Mesenteric fat pad (tissue), 1 donor: ENCODE data around the gene C10orf105. TPM values are rescaled to one million over a fixed set of nuclear protein-coding genes. Genes with fewer than 3 reads are reported as not detected.

Source experiments
- DNase-seq: peaks from one replicate; pipeline ENCODE4 v3.0.0-alpha.2; 2020; ENCODE audit warnings: low spot score
- total RNA-seq: library from RNA; stranded (reverse); fragmentation: NEBNext Ultra II Directional; extraction: Animal tissue kit (Norgen Biotek cat#: 25700); gene quantifications from one replicate; pipeline ENCODE4 v1.2.1, GENCODE V29; 2021
- donor health status: DM: yes; HTN: yes; CAD: no.

The C10orf105 gene
- total RNA-seq, 1 donor from 2014 or later = 0.22 TPM

DNA sequence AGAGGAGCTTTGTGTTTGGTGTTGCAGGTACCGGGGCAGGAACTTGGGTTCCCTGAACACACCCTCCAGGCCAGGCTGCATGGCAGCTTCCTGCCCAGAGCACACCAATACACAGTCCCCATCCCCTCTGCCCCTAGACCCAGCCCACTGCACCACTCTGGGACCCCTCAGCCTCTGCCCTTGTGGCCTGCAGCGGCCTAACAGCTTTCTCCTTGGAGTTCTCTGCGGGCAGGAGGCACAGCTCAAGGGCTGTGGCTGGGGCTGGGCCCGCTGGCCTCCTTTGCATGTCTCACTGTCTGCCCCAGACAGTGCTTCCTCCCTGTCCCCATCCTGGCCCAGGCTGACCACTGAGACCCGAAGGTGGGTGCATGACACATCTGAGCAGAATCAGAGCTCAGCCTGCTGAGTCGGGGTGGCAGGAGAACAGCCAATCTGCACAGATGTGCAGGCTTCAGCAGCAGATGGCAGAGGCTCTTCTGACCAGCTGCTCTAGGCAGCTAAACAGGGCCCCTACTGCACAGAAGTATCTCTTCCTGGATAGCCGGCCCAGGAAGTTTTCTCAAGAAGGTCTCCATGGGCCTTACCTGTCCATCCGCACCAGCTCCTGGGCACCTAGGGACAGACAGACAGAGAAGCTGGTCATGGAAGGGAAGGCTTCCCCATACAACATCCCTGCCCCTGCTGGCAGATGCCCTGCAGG is 33.0 kb upstream of the C10orf105 start:
- no peak for DNase-seq

DNA sequence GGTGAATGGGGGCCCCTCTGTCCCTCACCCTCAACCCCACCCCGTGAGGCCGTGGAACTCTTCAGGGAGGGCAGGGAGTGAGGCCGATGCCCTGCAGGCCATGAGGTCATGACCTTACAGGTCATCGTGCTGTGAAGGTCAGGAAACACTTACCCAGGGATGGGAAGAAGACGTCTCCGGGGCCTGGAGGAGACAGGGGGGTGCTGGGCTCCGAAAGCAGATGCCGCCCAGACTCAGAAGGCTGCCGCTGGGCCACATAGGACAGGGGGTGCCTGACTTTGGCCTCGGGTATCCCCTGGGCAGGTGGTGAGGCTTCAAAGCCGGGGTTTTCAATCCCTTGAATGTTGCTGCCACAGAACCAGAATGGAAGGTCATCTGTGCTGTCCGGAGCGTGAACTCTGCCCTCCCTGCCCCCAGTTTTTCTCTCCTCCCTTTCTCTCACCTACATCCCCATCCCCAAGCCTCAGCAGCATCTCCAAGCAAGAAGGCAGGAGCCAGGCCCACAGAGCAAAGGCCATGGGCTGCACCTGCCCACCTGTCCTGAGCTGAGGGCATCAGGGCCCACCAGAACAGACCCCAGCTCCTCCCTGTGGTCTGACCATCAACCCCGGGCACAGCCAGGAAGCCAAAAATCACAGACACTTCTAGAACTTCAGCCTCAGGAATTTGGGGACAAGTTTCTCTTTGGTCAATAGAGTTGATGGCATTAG is 32.1 kb upstream of the C10orf105 start:
- no peak for DNase-seq

DNA sequence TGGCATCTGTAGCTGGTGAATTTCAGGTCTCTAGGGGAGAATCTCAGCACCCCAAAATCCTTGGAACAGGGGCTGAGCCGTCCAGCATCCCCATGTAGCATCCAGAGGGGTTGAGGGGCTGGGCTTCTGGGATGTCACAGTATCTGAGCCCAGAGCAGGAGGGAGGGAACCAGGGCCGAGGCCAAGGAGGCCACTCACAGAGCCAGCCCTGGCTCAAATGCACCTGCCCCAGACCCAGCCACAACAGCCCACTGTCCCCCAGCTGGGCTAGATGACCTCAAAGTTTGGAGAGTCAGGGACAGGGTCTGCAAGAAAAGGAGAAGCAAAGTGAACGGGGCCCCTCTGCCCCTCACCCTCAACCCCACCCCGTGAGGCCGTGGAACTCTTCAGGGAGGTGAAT is 31.4 kb upstream of the C10orf105 start:
- no peak for DNase-seq

DNA sequence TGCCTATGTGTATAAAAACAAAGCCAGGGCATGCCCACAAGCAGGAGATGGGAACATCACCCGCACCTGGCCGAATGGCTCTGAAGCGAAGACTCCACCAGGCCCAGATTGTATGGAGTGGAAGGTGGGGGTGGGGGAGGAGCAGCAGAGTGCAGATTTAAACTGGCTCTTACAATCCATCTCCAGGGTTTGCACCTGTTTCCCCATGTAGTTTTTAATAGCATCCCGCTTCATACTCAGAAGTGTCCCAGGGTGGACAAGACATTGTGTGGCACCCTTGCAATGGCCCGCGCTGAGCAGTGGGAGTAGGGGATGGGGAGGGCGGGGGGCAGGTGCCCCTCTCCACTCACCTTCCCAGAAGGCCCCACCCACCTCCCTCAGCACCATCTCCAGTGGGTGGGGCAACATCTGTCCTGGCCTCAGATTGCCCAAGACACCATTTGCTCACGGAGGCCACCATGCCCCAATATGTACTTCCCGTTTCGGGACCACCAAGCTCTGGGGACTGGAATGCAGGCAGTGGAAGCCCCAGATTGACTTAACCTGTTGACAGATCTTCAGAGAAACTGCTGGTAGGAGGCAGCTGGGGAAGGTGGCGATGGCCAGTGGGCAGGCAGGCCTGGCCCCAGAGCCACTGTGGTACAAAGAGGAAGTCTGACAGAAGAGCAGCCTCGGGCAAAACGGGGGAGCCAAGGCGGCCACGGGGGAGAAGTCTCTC is 30.7 kb upstream of the C10orf105 start:
- no peak for DNase-seq

DNA sequence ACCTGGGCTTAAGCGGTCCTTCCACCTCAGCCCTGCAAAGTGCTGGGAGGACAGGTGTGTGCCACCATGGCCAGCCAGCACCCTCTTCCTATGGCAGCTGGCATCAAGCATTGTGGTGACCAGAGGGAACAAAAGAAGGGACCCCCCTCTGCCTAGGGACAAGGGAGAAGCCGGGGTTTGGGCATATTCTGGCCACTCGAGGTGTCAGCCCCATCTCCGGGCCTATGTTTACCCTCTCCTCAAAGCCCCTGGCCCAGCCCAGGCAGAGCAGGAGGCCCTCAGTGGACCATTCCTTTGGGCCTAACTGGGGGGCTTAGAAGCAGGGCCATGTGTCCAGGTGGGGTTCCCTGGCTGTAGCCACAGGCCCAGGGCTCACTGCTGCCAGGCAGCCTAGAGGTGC is 29.8 kb upstream of the C10orf105 start:
- DNase-seq = no peak

DNA sequence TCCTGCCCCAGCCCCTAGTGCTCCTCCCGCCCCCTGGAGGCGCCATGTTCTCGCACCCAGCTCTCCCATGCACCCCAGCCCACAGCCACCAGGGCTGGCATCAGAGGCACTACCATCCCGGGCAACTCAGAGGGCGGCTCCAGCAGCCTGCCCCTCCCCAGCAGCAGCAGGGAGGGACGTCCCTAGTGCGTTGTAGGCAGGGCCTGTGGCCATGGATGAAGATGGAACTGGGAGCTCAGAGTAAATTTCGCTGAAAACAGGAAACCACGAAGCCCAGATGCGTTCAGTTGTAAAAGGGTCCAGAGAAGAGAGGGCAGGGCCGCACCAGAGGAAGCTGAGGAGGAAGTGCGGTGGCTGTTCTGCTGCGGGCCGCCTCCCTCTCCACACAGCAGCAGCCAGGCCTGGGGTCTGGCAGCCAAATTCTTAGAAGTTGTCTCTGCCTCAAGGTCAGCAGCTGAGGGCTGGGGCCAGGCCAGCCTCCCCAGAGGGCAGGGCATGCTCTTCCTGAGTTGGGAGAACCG is 29.2 kb upstream of the C10orf105 start:
- no peak for DNase-seq

DNA sequence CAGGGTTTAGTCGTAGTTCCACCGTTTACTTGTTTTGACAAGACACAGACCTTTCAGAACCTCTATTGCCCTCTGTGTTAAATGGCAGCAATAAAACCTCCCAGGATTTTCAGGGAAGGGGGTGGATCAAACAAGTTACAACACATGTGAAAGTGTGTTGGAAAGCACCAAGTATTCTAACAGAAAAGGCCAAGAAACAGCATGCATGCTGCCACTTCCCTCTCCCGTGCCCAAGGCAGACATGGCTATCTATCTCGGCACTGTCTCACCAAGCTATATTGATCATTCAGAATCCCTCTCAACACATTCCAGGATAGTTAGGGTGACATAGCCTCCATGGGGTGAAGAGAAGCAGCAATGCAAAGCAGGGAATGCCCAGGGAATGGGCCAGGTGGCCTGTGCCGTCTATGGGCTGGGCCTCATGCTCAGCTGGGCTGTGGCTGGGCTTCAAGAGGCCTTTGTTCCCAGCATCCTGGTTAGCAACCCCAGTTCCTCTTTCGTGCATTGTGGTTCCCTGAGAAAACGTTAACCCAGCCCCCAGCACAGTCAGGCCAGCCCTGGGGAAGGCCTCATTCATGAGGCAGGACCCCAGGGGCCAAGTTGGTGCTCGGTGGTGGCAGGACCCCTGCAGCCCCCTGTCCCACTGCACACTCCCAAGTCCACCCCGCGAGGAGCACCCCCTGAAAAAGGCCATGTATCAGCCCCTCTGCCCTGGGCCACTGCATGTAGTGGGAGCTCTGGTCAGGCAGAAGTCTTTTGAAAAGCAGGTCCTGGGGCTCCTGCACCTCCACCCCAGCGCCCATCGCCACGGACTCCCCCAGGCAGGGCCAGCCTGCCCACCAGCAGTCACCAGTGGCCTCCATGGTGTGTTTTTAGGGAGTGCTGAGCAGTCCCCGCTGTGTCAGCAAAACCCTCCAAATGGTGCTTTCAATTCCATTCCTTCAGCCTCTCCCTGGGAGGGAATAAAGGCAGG is 28.3 kb upstream of the C10orf105 start:
- no peak for DNase-seq

DNA sequence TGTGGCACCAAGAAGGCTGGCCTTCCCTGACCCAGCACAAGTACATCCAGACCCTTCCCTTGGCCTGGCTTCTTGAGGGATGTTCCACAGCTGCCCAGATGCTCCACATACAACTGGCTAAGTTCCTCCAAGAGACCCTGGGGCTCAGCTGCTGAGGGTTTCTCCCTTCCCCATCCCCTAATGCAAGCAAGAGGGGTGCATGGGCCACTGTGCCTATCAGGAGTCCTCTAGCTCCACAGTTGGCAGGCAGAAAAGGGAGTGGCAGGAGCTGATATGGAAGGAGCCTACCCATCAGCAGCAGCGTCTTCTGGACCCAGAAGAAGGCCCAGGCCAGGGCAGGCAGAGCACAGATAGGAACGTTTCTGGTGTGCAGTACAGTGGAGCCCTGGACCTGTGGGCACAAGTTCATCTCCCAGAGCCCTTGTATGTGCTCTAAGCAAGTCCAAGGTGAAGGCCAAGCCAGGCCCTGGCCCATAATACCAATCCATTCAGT is 27.5 kb upstream of the C10orf105 start:
- no peak for DNase-seq

DNA sequence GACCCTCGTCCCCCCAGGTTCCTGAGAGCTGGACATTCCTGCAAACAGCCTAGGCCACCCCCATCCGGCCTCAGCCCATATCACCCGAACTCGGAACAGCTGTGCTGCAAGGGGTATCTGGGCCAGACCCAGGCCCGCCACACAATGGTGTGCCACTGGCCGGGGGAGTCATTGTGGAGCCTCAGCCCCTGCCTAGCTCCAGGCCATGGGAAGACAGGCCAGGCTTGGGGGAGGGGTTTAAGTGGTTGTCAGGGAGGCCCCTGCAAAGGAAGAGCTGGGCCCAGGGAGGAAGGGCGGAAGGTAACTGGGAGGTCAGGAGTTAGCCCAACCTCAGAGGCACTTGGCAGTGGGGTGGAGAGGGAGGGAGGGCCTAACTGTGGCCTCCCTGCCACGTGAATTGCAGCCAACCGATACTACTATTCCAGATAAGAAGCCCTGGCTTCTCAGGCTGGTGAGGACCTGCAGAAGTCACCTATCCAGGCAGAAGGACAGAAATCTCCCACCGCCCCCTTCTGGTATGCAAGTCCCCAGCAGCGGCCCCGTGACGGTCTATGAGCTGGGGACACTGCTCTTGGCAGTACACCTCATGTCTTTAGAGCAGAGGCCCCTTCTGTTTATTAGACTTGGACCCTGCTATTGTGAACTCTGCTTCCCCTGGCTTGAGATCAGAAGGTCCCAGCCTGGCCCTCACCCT is 26.9 kb upstream of the C10orf105 start:
- DNase-seq = no peak

DNA sequence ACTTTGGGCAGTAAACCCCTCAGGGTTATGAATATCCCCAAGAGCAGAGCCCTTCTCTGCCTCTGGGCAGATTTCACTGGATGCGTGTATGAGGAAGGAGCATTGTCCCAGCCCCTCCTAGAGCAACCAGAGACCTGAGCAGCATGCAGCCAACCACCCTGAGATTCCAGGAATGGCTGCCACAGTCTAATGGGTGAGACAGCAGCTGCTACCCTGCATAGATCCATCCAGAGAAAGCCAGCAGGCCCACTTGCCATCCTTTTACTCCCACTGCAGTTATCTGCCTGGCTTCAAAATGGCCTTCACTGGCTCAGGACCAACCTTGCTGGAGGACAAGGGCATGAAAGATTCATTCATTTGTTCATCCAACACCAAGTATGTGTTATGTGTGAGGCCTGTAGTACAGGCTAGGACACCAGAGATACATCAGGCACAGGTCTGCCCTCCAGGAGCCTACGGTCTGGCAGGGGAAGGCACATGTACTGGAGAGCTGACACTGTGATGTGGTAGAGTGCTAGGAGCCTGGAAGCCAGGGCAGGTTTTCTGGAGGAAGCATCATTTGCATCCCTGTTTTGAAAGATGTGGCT is 26.2 kb upstream of the C10orf105 start:
- DNase-seq = no peak

DNA sequence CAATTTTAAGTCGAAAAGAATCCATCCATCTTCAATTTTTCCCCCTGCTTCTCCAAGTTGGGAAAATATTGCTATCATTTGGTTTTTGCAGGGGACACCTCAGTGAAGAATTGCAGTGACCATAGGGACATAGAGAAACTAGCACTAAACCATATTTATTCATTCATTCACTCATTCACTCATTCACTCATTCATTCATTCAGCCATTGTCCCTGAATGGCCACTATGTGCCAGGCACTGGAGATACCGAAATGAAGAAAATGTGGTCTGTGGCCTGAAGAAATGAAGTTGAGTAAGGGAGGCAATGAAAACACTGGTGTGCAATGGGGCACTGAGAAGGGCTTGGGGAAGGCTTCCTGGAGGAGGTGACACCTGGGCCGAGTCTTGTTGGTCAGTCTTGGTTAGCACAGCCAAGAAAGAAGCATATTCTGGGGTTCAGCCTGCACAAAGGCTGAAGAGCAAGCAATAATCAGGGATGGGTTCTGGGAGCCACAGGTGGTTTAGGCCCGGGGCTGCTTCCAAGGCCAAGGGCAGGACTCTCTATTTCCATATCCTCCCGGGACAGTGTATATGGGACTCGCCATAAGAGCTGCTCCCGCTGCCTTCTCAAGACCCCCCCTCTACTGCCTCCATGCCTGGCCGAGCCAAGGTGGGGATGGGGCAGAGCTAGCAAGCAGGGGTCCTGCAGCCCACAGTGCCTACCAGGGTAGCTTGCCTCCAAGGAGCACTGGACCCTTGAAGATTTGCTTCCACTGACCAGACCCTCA is 25.5 kb upstream of the C10orf105 start:
- no peak for DNase-seq

DNA sequence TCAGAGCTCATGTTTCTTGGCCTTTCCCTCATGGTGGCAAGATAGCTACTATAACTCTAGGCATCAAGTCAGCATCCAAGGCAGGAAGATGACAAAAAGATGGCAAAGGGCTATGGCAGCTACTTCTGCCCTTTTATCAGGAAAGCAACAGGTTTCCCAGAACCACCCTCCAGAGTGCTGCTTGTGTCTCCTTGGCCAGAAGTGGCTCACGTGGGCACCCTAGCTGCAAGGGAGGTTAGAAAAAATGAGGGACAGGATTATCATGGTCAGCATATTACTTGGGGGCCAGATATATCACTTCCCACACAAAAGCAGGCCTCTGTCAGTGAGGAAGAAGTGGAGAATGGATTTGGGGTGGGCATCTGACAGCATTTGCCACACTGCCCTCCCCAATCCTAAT is 24.3 kb upstream of the C10orf105 start:
- DNase-seq = no peak

DNA sequence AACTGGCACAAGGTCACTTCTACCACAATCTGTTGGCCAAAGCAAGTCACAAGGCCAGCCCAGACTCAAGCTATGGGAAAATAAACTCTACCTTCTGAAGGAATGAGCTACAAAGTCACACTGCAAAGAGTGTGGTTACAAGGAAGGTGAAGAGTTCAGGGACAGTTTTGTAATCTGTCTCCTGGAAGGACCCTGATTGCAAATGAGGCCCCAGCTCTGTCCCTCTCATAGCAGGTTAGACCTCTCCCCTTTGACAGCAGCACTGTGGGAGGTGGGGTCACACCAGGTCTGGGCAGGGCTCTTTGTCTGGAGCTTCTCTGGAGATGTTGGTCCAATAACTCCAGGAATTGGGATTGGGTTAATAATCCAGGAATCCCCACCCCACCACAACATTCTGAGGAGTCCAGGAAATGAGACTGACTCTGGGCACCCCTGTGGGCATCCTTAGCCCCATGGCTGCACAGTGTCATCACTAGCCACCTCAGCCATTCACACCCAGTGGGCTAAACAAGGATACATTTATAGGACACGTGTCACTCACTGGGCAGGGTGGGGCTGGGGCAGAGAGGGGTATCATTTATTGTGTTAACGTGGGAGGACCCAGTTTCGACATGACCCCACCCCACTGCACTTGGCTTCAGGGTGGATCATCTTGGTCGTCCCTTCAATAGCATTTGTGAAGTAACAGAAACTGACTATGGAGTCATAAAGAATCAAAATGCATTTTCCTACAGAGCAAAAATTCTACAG is 23.7 kb upstream of the C10orf105 start:
- DNase-seq = no peak

DNA sequence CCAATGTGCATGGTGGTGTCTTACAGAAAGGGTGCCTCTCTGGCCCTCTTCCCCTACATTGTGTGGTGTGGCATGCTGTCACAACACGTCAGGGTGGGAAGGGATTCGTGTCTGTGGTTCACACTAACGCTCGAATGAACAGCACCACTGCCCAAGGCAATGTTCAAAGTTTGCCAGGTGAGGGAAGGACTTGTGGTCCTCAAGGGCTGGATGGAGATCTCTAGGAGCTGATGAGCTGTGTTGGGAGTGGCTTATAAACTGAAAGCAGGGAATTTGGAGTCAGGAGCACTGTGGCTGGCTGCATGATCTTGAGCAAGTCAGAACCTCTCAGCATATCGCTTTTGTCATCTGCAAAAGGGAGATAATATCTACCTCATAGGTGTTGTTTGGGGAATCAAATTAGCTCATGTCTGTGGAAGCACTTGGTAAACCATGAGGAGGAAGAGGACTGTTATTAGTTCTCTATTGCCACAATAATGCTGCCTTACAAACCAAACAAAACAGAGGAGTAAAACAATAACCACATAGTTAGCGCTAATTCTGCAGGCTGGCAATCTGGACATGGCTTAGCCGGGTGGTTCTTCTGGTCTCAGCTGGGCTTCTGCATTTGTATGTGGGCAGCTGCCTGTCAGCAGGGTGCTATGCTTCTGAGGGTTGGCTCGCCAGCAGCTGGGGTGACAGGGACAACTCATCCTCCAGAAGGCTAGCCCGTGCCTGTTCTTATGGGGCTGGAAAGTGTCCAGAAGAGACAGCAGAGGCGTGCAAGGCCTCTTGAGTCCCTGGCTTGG is 22.9 kb upstream of the C10orf105 start:
- DNase-seq = no peak

DNA sequence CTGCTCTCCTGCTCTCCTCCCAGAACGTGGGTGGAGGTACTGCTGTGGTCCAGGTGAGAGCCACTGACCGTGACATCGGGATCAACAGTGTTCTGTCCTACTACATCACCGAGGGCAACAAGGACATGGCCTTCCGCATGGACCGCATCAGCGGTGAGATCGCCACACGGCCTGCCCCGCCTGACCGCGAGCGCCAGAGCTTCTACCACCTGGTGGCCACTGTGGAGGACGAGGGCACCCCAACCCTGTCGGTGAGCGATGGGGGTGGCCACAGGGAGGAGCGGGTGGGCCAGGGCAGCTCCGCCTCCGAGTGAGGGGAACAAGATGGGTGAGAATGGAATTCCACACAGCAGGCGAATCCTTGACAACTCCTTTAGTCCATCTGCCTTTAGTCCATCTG is 22.1 kb upstream of the C10orf105 start:
- no peak for DNase-seq

DNA sequence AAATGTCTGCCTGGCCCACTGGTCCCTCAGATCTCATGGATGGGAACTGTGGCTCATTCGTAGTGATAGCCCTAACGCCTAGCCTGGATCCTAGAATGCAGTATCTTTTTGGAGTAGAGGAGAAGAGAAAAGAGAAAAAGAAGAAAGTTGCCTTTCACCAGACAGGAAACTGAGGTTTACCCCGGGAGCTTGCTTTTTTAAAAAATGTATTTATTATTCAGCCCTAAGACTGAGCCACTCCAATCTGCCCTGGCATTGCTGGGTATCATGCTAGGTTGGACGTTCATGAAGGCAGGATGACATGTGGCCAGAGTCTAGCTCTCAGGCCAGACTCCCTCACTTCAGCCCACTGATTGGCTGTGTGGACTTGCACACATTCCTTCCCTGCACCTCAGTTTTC is 21.5 kb upstream of the C10orf105 start:
- DNase-seq = no peak

DNA sequence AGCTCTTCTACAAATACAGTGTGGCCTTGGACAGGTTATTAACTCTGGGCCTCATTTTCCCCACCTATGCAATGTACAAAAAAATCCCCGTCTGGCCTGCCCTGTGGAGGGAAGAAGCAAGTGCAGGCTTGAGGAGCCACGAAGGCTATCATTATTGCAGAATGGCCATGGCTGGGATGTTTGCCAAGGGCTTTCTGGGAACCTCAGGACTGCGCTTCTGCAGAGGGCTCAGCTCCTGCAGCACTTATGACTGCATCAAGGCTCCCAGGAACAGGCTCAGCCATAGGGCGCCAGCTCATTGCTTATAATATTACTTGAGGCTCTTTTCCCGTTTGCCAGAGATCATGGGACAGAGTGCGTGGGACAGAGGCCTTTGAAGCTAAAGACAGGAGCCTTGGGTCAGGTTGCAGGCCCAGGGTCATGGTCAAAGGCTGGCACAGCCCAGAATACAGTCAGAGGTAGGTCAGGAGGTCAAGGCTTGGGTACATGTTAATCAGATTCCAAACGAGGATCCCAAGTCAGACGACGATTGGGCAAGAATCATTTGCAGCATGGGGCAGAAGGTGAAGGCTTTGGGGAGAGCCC is 20.6 kb upstream of the C10orf105 start:
- no peak for DNase-seq
